Activated T-helper 9 cell treated with anti-CD3 and anti-CD28 coated beads, Interleukin-2, amount 50 U/mL, for 16 hours (primary cell): ENCODE results near the gene CDKN2B-AS1.

Experiments used
- DNase-seq: peaks from one replicate; pipeline ENCODE4 v3.0.0-alpha.2; 2020; ENCODE audit warnings: low read depth

CDKN2B-AS1 gene

GRCh38 chr9:22118810-22119521 lies 124.4 kb downstream of the CDKN2B-AS1 start:
- DNase-seq, result no peak

- DNase-seq, result no peak
Observed at GRCh38 chr9:22119522-22120158, 125.0 kb downstream of the CDKN2B-AS1 start.

GRCh38 chr9:22120159-22120549 lies 125.6 kb downstream of the CDKN2B-AS1 start:
- DNase-seq, result no peak

- DNase-seq, result no peak
Observed at GRCh38 chr9:22120595-22120994, 126.0 kb downstream of the CDKN2B-AS1 start.

GRCh38 chr9:22124263-22125011 lies 129.8 kb downstream of the CDKN2B-AS1 start:
- DNase-seq, result no peak

- no peak for DNase-seq
Observed at GRCh38 chr9:22129133-22129532, 134.5 kb downstream of the CDKN2B-AS1 start.

GRCh38 chr9:22129633-22130032 lies 135.0 kb downstream of the CDKN2B-AS1 start:
- no peak for DNase-seq

GRCh38 chr9:22131817-22132216 lies 137.2 kb downstream of the CDKN2B-AS1 start:
- DNase-seq, result no peak

GRCh38 chr9:22134390-22134789 lies 139.8 kb downstream of the CDKN2B-AS1 start:
- no peak for DNase-seq

- DNase-seq, result no peak
Observed at GRCh38 chr9:22136461-22137096, 142.0 kb downstream of the CDKN2B-AS1 start.

- no peak for DNase-seq
Observed at GRCh38 chr9:22138956-22139660, 144.5 kb downstream of the CDKN2B-AS1 start.

GRCh38 chr9:22141908-22142307 lies 147.3 kb downstream of the CDKN2B-AS1 start:
- DNase-seq, result no peak

- no peak for DNase-seq
Observed at GRCh38 chr9:22142671-22143070, 148.1 kb downstream of the CDKN2B-AS1 start.

GRCh38 chr9:22143799-22144625 lies 149.4 kb downstream of the CDKN2B-AS1 start:
- no peak for DNase-seq

- DNase-seq, result no peak
Observed at GRCh38 chr9:22146604-22147003, 152.0 kb downstream of the CDKN2B-AS1 start.

GRCh38 chr9:22147813-22148527 lies 153.4 kb downstream of the CDKN2B-AS1 start:
- DNase-seq, result no peak

- DNase-seq, result no peak
Observed at GRCh38 chr9:22148528-22148875, 153.9 kb downstream of the CDKN2B-AS1 start.

GRCh38 chr9:22148876-22149637 lies 154.5 kb downstream of the CDKN2B-AS1 start:
- DNase-seq, result no peak

- DNase-seq, result no peak
Observed at GRCh38 chr9:22154064-22154463, 159.5 kb downstream of the CDKN2B-AS1 start.

- DNase-seq, result no peak
Observed at GRCh38 chr9:22156586-22156985, 162.0 kb downstream of the CDKN2B-AS1 start.
